ENCODE results near the gene MIOS. TPM values are rescaled to one million over a fixed set of nuclear protein-coding genes. Genes with fewer than 3 reads are reported as not detected.

MIOS gene
- total RNA-seq, 1 experiment from 2014 or later = 65.4 TPM

GRCh38 chr7:7539711-7540110 is 27.0 kb upstream of the MIOS start:
- ChIA-PET CTCF (interaction anchor here (0.8 to 5.5 kb wide), 3 partner anchors 104 to 646 kb away, joined by 3 to 92 read pairs (median 4); no protein-coding TSS in a partner anchor), POLR2A (interaction anchor here (1.6 kb wide), 1 partner anchor 115 kb away, joined by 5 read pairs; no protein-coding TSS in a partner anchor)
- Mint-ChIP-seq H3K9me3 (ENCODE audit: unreplicated experiment) (no peaks in the 10 kb centered on the region), H3K4me3 (ENCODE audit: unreplicated experiment) (no peak overlapping the region), H3K4me1 (ENCODE audit: insufficient read depth, unreplicated experiment) (peaks cover 18% of the 10 kb centered on the region), H3K27me3 (ENCODE audit: insufficient read depth, unreplicated experiment) (no peaks in the 10 kb centered on the region), H3K27ac (ENCODE audit: low read depth, unreplicated experiment) (no peak overlapping the region), H3K36me3 (ENCODE audit: insufficient read depth, unreplicated experiment) (no peaks in the 10 kb centered on the region)
- no peak for DNase-seq (ENCODE audit: unreplicated experiment)
- intact Hi-C loops (cut with micrococcal nuclease) = loop anchor here (1.0 to 5.0 kb wide), 6 partner anchors 115 to 757 kb away; partner anchors contain the start of gene C1GALT1
- no TSS peak for BruUV-seq (replicated peaks)
- TF ChIP-seq, protein P1, sequence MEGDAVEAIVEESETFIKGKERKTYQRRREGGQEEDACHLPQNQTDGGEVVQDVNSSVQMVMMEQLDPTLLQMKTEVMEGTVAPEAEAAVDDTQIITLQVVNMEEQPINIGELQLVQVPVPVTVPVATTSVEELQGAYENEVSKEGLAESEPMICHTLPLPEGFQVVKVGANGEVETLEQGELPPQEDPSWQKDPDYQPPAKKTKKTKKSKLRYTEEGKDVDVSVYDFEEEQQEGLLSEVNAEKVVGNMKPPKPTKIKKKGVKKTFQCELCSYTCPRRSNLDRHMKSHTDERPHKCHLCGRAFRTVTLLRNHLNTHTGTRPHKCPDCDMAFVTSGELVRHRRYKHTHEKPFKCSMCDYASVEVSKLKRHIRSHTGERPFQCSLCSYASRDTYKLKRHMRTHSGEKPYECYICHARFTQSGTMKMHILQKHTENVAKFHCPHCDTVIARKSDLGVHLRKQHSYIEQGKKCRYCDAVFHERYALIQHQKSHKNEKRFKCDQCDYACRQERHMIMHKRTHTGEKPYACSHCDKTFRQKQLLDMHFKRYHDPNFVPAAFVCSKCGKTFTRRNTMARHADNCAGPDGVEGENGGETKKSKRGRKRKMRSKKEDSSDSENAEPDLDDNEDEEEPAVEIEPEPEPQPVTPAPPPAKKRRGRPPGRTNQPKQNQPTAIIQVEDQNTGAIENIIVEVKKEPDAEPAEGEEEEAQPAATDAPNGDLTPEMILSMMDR (IDR thresholded peaks at IDR 0.05; ENCODE audit: unreplicated experiment) = no peak

DNA sequence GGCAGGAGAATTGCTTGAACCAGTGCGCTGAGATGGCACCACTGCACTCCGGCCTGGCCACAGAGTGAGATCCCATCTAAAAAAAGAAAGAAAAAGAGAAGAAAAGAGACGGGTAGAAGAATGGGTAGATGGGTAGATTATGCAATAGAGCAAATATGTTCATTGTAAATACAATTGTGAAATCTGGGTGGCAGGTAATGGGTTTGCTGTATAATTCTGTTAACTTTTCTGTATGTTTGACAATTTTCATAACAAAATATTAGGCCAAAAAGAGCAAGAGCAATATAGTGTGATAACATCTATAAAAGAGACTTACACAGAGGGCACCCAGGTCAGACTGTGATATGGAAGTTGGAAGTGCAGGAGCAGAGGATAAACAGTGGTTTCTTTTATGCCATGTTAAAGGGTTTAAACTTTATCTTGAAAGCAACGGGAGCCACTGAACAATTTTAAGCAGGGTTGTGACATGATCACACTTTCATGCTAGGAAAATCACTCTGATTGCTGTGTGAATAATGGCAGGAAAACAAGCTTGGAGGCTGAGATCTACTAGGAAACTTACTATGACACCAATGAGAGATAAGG is 24.3 kb upstream of the MIOS start:
- ChIA-PET POLR2A (interaction anchor here (0.8 to 3.6 kb wide), 7 partner anchors 9 to 118 kb away, joined by 3 to 18 read pairs (median 4); no protein-coding TSS in a partner anchor), CTCF (interaction anchor here (0.6 to 5.5 kb wide), 18 partner anchors 9 to 657 kb away, joined by 3 to 92 read pairs (median 4); no protein-coding TSS in a partner anchor)
- Mint-ChIP-seq H3K27ac (ENCODE audit: low read depth, unreplicated experiment) (peak overlapping the region; percentile 62), H3K4me3 (ENCODE audit: unreplicated experiment) (no peak overlapping the region), H3K9me3 (ENCODE audit: unreplicated experiment) (no peaks in the 10 kb centered on the region), H3K4me1 (ENCODE audit: insufficient read depth, unreplicated experiment) (peaks cover 18% of the 10 kb centered on the region), H3K36me3 (ENCODE audit: insufficient read depth, unreplicated experiment) (no peaks in the 10 kb centered on the region), H3K27me3 (ENCODE audit: insufficient read depth, unreplicated experiment) (no peaks in the 10 kb centered on the region)
- TF ChIP-seq, protein P1 (IDR thresholded peaks at IDR 0.05; ENCODE audit: unreplicated experiment) = no peak
- no peak for DNase-seq (ENCODE audit: unreplicated experiment)
- intact Hi-C loops (cut with micrococcal nuclease) = loop anchor here (5.0 kb wide), 1 partner anchor 675 kb away; no protein-coding TSS in a partner anchor
- no TSS peak for BruUV-seq (replicated peaks)

DNA sequence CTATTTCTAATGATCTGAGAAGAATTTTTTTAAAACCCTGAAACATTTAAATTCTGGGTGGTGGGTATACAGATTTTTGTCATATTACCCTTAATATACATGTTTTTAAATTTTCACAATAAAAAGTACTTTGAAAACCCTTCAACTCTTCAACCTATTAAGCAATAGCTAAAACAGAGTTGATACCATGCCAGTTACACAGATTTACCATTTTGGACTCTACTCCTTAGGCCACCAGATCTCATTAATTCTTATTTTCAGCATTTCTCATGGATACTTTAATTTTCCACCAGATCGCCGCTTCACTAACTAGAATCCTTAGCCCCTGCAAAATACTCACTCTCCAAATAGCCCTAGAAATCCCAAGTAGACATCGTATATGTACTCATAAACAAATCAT is 18.3 kb upstream of the MIOS start:
- no peak overlapping the region for H3K4me3 Mint-ChIP-seq (ENCODE audit: unreplicated experiment)
- H3K9me3 Mint-ChIP-seq (ENCODE audit: unreplicated experiment) = no peaks in the 10 kb centered on the region
- CTCF ChIA-PET = interaction anchor here (1.4 kb wide), 1 partner anchor 124 kb away, joined by 8 read pairs; no protein-coding TSS in a partner anchor
- no peak for DNase-seq (ENCODE audit: unreplicated experiment)
- H3K4me1 Mint-ChIP-seq (ENCODE audit: insufficient read depth, unreplicated experiment) = peaks cover 32% of the 10 kb centered on the region
- no TSS peak for BruUV-seq (replicated peaks)
- TF ChIP-seq, protein P1 (IDR thresholded peaks at IDR 0.05; ENCODE audit: unreplicated experiment) = no peak
- H3K27me3 Mint-ChIP-seq (ENCODE audit: insufficient read depth, unreplicated experiment) = no peaks in the 10 kb centered on the region
- peak overlapping the region; percentile 40 for H3K27ac Mint-ChIP-seq (ENCODE audit: low read depth, unreplicated experiment)
- intact Hi-C loops (cut with micrococcal nuclease) = no loop called here
- POLR2A ChIA-PET = interaction anchor here (0.6 to 9.5 kb wide), 3 partner anchors 17 to 109 kb away, joined by 3 to 235 read pairs (median 4); partner anchors contain the start of gene MIOS
- H3K36me3 Mint-ChIP-seq (ENCODE audit: insufficient read depth, unreplicated experiment) = no peaks in the 10 kb centered on the region

GRCh38 chr7:7550663-7551062 is 16.0 kb upstream of the MIOS start:
- H3K4me1 Mint-ChIP-seq (ENCODE audit: insufficient read depth, unreplicated experiment) = peaks cover 49% of the 10 kb centered on the region
- no peaks in the 10 kb centered on the region for H3K27me3 Mint-ChIP-seq (ENCODE audit: insufficient read depth, unreplicated experiment)
- H3K36me3 Mint-ChIP-seq (ENCODE audit: insufficient read depth, unreplicated experiment) = no peaks in the 10 kb centered on the region
- ChIA-PET CTCF (interaction anchor here (0.6 to 3.8 kb wide), 3 partner anchors 9 to 381 kb away, joined by 4 to 21 read pairs (median 18); no protein-coding TSS in a partner anchor), POLR2A (interaction anchor here (0.9 to 9.5 kb wide), 5 partner anchors 15 to 113 kb away, joined by 3 to 235 read pairs (median 5); partner anchors contain the start of genes MIOS and UMAD1)
- DNase-seq (ENCODE audit: unreplicated experiment) = no peak
- intact Hi-C loops (cut with micrococcal nuclease) = no loop called here
- H3K4me3 Mint-ChIP-seq (ENCODE audit: unreplicated experiment) = no peak overlapping the region
- TF ChIP-seq, protein P1 (IDR thresholded peaks at IDR 0.05; ENCODE audit: unreplicated experiment) = no peak
- BruUV-seq (replicated peaks) = no TSS peak
- H3K9me3 Mint-ChIP-seq (ENCODE audit: unreplicated experiment) = no peaks in the 10 kb centered on the region
- peak overlapping the region; percentile 98 for H3K27ac Mint-ChIP-seq (ENCODE audit: low read depth, unreplicated experiment)

All from MCF 10A (cell line).